HepG2 (cell line): ENCODE measurements around the gene SLCO4A1. TPM values are rescaled to one million over a fixed set of nuclear protein-coding genes. Genes with fewer than 3 reads are reported as not detected.

Experiments
- ATAC-seq: fragments of 200-7000 bp; cut with Tn5 transposase; 3 replicates; pipeline ENCODE4 v1.9.1; 2020; ENCODE audit warnings: mild to moderate bottlenecking, moderate library complexity
- BruUV-seq: library from RNA; stranded (reverse); fragments of 400-500 nt; replicated peaks from 2 replicates; lab custom pipeline; 2021; lab: Mats Ljungman, UMichigan
- CTCF ChIA-PET: fragments of 300-600 bp; formaldehyde crosslinking; extraction: SDS; loops from one replicate; lab custom pipeline; 2021; ENCODE audit warnings: low total read pairs, inconsistent platforms, low intra/inter-chr PET ratio; lab: Yijun Ruan, JAX
- POLR2A ChIA-PET: fragments of 350-600 bp; sonication (Branson Sonifier 250); formaldehyde crosslinking; loops from one replicate; lab custom pipeline; 2020; ENCODE audit warnings: antibody characterized with exemption, inconsistent platforms; lab: Yijun Ruan, JAX
- DNase-seq: peaks from one replicate; pipeline ENCODE4 v3.0.0-alpha.2; 2015; ENCODE audit warnings: low spot score
- FAIRE-seq: peaks from 3 replicates; lab custom pipeline; 2011; peaks lifted over from hg19 to GRCh38; lab: Jason Lieb, UNC
- H2AFZ ChIP-seq: one replicate; pipeline ENCODE4 v1.6.1; 2011; ENCODE audit warnings: low read length, inconsistent platforms
- H3K27ac ChIP-seq: fragments of 300-600 bp; 3 replicates; pipeline ENCODE4 v1.8.0; 2011; ENCODE audit warnings: mixed run types, mild to moderate bottlenecking, mixed read lengths, low read length, inconsistent platforms; ENCODE audit not compliant: insufficient read depth; ENCODE audit errors: extremely low read length
- H3K27me3 ChIP-seq, 2 experiments: fragments of 200-600 bp in 1 of 2; 2 replicates in 1 of 2; 3 replicates in 1 of 2; pipeline versions ENCODE4 v1.6.0 to v1.8.0; 2011; ENCODE audit warnings: low read length in 2 of 2, mild to moderate bottlenecking in 2 of 2, moderate library complexity in 2 of 2, inconsistent platforms in 1 of 2; ENCODE audit not compliant: insufficient read depth in 2 of 2, control insufficient read depth in 1 of 2
- H3K36me3 ChIP-seq, 2 experiments: fragments of 200-600 bp in 1 of 2; replicated peaks in 1 of 2; 2 replicates in 1 of 2; 3 replicates in 1 of 2; pipeline versions ENCODE4 v1.5.1 to v1.8.0; 2011; ENCODE audit warnings: low read length in 2 of 2, inconsistent platforms in 1 of 2; ENCODE audit not compliant: insufficient read depth in 2 of 2, control insufficient read depth in 1 of 2
- H3K4me1 ChIP-seq: 2 replicates; pipeline ENCODE4 v1.5.1; 2012; ENCODE audit warnings: low read length, inconsistent platforms; ENCODE audit not compliant: insufficient read depth
- H3K4me2 ChIP-seq: 2 replicates; pipeline ENCODE4 v1.6.0; 2011; ENCODE audit warnings: low read depth, low read length, inconsistent platforms
- H3K4me3 ChIP-seq, 3 experiments: fragments of 200-600 bp in 1 of 3; sonication (generic), shearing (Covaris generic) in 1 of 3; replicated peaks in 1 of 3; 2 replicates each; pipeline ENCODE4 v1.5.1; 2011 to 2016; ENCODE audit warnings: low read length in 3 of 3, inconsistent platforms in 2 of 3, low read depth in 2 of 3, mild to moderate bottlenecking in 2 of 3, control low read depth in 1 of 3, mixed read lengths in 1 of 3; ENCODE audit not compliant: insufficient read depth in 1 of 3
- H3K79me2 ChIP-seq: one replicate; pipeline ENCODE4 v1.6.1; 2011; ENCODE audit warnings: low read length, inconsistent platforms; ENCODE audit not compliant: insufficient read depth
- H3K9ac ChIP-seq: 2 replicates; pipeline ENCODE4 v1.6.0; 2011; ENCODE audit warnings: mild to moderate bottlenecking, low read depth, low read length, inconsistent platforms; ENCODE audit not compliant: insufficient read depth
- H3K9me3 ChIP-seq: 2 replicates; pipeline ENCODE4 v1.5.1; 2012; ENCODE audit warnings: mild to moderate bottlenecking, low read length
- H4K20me1 ChIP-seq: 2 replicates; pipeline ENCODE4 v1.6.0; 2011; ENCODE audit warnings: inconsistent platforms, mild to moderate bottlenecking, low read length, moderate library complexity; ENCODE audit not compliant: insufficient read depth
- FOXP1 ChIP-seq, 2 experiments: fragments of 450-650 bp in 1 of 2; IDR thresholded peaks; 2 replicates each; pipeline ENCODE4 v1.6.1; 2017 to 2018; ENCODE audit warnings: antibody characterized with exemption in 1 of 2
- GABPB1 ChIP-seq: IDR thresholded peaks from 2 replicates; pipeline ENCODE4 v1.6.1; 2016; ENCODE audit warnings: mild to moderate bottlenecking, missing genetic modification reagents, moderate library complexity, missing compliant biosample characterization
- HIVEP1 ChIP-seq: sonication (generic); formaldehyde crosslinking; IDR thresholded peaks from 2 replicates; pipeline ENCODE4 v1.4.0; 2020; ENCODE audit warnings: mild to moderate bottlenecking, missing genetic modification reagents
- MATR3 ChIP-seq: sonication (generic); formaldehyde crosslinking; IDR thresholded peaks from 2 replicates; pipeline ENCODE4 v1.4.0; 2020; ENCODE audit warnings: missing genetic modification reagents
- PRPF4 ChIP-seq: fragments of 200-400 bp; formaldehyde crosslinking; IDR thresholded peaks from 2 replicates; pipeline ENCODE4 v1.6.1; 2016; ENCODE audit warnings: low read length, low read depth; ENCODE audit not compliant: poor library complexity, severe bottlenecking
- ZBTB42 ChIP-seq: sonication (generic); formaldehyde crosslinking; IDR thresholded peaks from 2 replicates; pipeline ENCODE4 v1.5.0; 2020; ENCODE audit warnings: mild to moderate bottlenecking, missing genetic modification reagents
- ZNF383 ChIP-seq: sonication (generic); formaldehyde crosslinking; IDR thresholded peaks from 2 replicates; pipeline ENCODE4 v1.4.0; 2020; ENCODE audit warnings: missing genetic modification reagents, mild to moderate bottlenecking, borderline replicate concordance
- ZNF883 ChIP-seq: sonication (generic); formaldehyde crosslinking; IDR thresholded peaks from 2 replicates; pipeline ENCODE4 v1.5.1; 2020; ENCODE audit warnings: mild to moderate bottlenecking, missing genetic modification reagents; ENCODE audit errors: not compliant biosample characterization
- WGBS: methylation state at CpG from one replicate; pipeline ENCODE4 v1.1.6; 2017; ENCODE audit warnings: low lambda C conversion rate; 5-methylcytosine and 5-hydroxymethylcytosine counted together
- in situ Hi-C: cut with HindIII; loops from 2 replicates; pipeline ENCODE4 v1.10.0; 2017; ENCODE audit warnings: low pct_unique_long_range_greater_than_20kb; ENCODE audit not compliant: extremely low pct_ligation_motif_present
- intact Hi-C: fragments of 100-400 bp; cut with micrococcal nuclease; formaldehyde crosslinking; loops from one replicate; pipeline ENCODE4 v1.10.0; 2022; ENCODE audit not compliant: unreplicated experiment
- polyA plus RNA-seq, 8 experiments: library from polyadenylated mRNA; depleted of rRNA in 3 of 8; stranded (reverse) in 7 of 8; unstranded in 1 of 8; fragments of >200 nt; fragmentation: Illumina TruSeq in 4 of 8; extraction: Trizol in 4 of 8; gene quantifications; 2 replicates each; pipeline versions ENCODE4 v1.2.1 to v1.2.3, GENCODE V29; 2011 to 2016; ENCODE audit warnings: low read depth in 4 of 8, missing spikeins in 1 of 8, mixed read lengths in 1 of 8; ENCODE audit not compliant: insufficient read depth in 1 of 8
- total RNA-seq, 5 experiments: library from RNA; depleted of rRNA; stranded (reverse); fragments of >200 nt; fragmentation: Illumina TruSeq; extraction: Trizol; gene quantifications; 2 replicates each; pipeline ENCODE4 v1.2.3, GENCODE V29; 2016; ENCODE audit warnings: low read depth in 1 of 5
- TF ChIP-seq, protein P1 (sequence below): sonication (generic); formaldehyde crosslinking; IDR thresholded peaks from 2 replicates; pipeline ENCODE4 v1.4.0; 2020; ENCODE audit warnings: mild to moderate bottlenecking, missing genetic modification reagents
- TF ChIP-seq, protein P2 (sequence below): sonication (generic); formaldehyde crosslinking; conservative IDR thresholded peaks from 2 replicates; pipeline ENCODE4 v1.8.1; 2023; ENCODE audit warnings: missing genetic modification reagents

SLCO4A1 gene
- total and polyA plus RNA-seq, 2 of the 13 experiments (the other 11 are each of a cell fraction or from before 2014, with no cell fraction given) = 55.5 to 112 TPM

DNA sequence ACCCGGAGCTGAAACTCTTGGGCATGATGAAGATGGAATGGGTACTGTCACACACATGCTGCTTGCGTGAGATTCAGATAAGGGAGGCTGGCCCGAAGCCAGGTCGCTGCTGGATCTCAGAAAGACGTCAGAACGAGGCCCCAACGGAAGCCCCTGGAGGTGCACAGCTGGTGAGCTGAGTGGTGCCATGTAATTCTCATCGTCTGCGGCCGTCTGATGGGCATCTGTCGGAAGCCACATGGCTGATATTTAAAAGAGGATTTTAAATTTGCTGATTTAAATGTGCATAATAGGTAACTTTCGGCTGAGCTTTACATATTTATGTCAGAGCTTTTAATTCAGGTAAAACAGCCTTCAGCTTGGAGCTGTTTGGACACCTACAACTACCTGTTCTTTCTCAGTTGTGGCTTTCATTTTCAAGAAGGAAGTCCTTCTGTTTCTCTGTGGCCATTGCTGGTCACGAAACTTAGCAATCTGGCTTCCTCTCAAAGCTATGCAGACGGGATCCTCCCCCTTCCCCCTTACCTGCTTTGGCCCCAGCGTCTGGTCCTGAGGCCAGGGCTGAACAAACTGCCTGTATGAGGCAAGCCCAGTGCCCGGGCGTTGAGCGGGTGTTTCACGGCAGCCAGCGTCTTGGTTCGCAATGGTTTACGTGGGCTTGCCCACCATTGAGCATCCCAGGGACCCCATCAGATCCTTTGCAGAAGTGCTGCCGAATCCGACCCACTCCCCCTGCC lies 9.2 kb downstream of the SLCO4A1 start (continued):
- TF ChIP-seq MATR3 (CRISPR knock-in tag) (no peak), HIVEP1 (CRISPR knock-in tag) (no peak), ZBTB42 (no peak), ZNF883 (CRISPR knock-in tag) (peak; percentile 42)

DNA sequence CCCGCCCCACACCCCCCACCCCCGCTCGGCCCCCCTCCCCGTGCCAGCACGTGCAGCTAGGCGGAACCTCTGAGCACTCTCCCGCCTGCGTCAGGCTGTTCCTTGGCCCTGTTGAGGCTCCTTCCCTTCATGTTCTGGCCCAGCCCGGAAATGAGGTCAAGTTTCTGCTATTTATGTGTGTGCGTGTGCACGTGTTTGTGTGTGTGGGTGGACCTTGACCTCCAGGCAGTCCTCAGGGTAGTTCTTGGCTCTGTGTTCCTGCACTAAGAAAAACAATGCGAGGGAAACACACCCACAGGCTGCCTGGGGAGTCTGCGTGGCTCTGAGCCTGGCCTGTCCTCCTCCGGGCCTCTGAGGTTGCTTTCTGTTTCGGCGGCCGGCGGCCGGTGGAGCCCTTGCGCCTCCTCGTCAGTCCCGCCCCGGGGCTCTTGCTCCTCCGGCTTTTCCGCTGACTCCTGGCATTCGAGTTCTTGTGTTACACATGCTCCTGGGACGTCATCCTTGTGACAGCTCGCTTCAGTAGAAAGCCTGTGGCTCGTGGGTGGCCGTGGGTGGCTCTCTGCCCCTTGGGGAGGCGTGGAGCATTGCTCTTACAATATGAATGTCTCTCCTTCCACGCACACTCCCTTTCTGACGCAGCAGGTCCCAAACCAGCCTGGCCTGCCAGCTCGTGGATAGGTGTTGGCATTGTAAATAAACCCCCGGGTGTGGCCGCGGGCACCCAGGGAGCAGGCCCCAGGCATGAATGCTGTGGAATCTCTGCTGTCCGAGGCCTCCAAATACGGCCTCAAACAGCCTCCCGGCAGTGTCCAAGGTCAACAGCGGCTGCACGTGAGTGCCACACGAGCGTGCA lies 10.0 kb downstream of the SLCO4A1 start:
- FAIRE-seq = peak; percentile 97
- Histone ChIP-seq H3K27me3 (no peaks in the 10 kb centered on the region), H3K79me2 (peaks cover 60% of the 10 kb centered on the region), H3K36me3 (peaks cover 6 to 52% of the 10 kb centered on the region in 2 experiments; a peak in 4 of 5 replicates), H3K9me3 (no peaks in the 10 kb centered on the region), H3K9ac (peak overlapping the region; percentile 74), H3K4me1 (peaks cover 33% of the 10 kb centered on the region), H3K4me2 (peak overlapping the region; percentile 68), H4K20me1 (no peaks in the 10 kb centered on the region), H3K27ac (peak overlapping the region; percentile 78), H2AFZ (no peak overlapping the region), H3K4me3 (peak overlapping the region; percentile 2 to 44 (median 17); a peak in 5 of 6 replicates)
- peak; percentile 70 for ATAC-seq
- peak; percentile 90 for DNase-seq
- intact Hi-C loops = loop anchor here (1.0 kb wide), 1 partner anchor 15 kb away; no protein-coding TSS in a partner anchor
- WGBS = 33% methylated on average over 41 of the region's 44 CpGs
- ChIA-PET CTCF (no interaction called here), POLR2A (interaction anchor here (0.8 to 3.7 kb wide), 7 partner anchors 10 to 284 kb away, joined by 4 to 36 read pairs (median 5); partner anchors contain the start of genes OGFR and SLCO4A1)
- in situ Hi-C loops = no loop called here
- TSS peak; percentile 39 for BruUV-seq
- TF ChIP-seq, protein P1, sequence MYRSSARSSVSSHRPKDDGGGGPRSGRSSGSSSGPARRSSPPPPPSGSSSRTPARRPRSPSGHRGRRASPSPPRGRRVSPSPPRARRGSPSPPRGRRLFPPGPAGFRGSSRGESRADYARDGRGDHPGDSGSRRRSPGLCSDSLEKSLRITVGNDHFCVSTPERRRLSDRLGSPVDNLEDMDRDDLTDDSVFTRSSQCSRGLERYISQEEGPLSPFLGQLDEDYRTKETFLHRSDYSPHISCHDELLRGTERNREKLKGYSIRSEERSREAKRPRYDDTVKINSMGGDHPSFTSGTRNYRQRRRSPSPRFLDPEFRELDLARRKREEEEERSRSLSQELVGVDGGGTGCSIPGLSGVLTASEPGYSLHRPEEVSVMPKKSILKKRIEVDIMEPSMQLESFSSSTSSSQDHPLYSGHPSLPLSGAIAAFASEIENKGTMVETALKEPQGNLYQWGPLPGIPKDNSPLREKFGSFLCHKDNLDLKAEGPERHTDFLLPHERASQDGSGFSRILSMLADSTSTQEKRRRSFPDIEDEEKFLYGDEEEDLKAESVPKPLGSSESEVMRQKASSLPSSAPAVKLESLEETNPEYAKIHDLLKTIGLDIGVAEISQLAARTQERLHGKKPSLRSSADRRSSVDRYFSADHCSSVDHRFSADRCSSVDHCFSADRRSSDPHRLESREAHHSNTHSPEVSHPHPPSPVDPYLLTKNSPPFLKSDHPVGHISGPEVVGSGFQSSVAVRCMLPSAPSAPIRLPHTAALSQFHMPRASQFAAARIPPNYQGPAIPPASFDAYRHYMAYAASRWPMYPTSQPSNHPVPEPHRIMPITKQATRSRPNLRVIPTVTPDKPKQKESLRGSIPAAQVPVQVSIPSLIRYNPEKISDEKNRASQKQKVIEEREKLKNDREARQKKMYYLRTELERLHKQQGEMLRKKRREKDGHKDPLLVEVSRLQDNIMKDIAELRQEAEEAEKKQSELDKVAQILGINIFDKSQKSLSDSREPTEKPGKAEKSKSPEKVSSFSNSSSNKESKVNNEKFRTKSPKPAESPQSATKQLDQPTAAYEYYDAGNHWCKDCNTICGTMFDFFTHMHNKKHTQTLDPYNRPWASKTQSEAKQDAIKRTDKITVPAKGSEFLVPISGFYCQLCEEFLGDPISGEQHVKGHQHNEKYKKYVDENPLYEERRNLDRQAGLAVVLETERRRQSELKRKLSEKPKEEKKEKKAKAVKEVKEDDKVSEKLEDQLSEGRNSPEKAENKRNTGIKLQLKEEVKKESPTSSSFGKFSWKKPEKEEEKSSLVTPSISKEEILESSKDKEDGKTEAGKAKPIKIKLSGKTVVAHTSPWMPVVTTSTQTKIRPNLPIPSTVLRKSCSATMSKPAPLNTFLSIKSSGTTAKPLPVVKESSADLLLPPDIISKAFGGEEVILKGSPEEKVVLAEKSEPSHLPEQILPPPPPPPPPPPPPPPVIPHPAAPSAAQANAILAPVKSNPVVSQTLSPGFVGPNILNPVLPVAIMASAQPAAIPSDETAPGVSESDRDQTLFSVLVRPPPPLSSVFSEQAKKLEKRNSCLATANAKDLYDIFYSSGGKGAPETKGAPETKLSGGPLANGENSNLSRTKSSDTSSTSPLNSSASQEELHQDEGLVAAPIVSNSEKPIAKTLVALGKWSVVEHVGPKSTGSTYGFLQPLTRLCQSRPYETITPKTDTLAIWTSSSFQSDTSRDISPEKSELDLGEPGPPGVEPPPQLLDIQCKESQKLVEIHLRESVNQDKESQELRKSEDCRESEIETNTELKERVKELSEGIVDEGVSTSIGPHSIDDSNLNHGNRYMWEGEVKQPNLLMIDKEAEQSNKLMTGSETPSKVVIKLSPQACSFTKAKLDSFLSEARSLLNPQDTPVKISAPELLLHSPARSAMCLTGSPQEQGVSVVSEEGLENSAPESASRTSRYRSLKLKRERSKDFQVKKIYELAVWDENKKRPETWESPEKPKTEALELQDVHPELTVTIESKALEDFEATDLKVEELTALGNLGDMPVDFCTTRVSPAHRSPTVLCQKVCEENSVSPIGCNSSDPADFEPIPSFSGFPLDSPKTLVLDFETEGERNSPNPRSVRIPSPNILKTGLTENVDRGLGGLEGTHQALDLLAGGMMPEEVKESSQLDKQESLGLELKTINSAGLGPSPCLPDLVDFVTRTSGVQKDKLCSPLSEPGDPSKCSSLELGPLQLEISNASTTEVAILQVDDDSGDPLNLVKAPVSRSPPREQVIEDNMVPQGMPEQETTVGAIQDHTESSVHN (CRISPR knock-in tag) = no peak; the same call in 1 of the 2 replicates
- TF ChIP-seq PRPF4 (no peak), GABPB1 (CRISPR knock-in tag) (peak; percentile 90), ZNF383 (CRISPR knock-in tag) (no peak), FOXP1 (IDR thresholded peaks at IDR 0.05) (no peak), FOXP1 (CRISPR knock-in tag; IDR thresholded peaks at IDR 0.05) (peak; percentile 89)
- TF ChIP-seq, protein P2, sequence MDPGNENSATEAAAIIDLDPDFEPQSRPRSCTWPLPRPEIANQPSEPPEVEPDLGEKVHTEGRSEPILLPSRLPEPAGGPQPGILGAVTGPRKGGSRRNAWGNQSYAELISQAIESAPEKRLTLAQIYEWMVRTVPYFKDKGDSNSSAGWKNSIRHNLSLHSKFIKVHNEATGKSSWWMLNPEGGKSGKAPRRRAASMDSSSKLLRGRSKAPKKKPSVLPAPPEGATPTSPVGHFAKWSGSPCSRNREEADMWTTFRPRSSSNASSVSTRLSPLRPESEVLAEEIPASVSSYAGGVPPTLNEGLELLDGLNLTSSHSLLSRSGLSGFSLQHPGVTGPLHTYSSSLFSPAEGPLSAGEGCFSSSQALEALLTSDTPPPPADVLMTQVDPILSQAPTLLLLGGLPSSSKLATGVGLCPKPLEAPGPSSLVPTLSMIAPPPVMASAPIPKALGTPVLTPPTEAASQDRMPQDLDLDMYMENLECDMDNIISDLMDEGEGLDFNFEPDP (CRISPR knock-in tag) = no peak
